SK-N-SH (cell line): ENCODE measurements around the gene FRMD6.

ENCODE experiments used
- GABPA ChIP-seq: IDR thresholded peaks from 2 replicates; pipeline ENCODE4 v1.4.0; 2012; ENCODE audit warnings: low read depth, mild to moderate bottlenecking
- POLR2AphosphoS5 ChIP-seq: IDR thresholded peaks from 2 replicates; pipeline ENCODE4 v1.6.1; 2012; ENCODE audit warnings: low read depth, low read length
- TF ChIP-seq, protein P1 (sequence below): fragments of 200-600 bp; sonication (generic); IDR thresholded peaks from 2 replicates; pipeline ENCODE4 v1.6.1; 2017; ENCODE audit warnings: antibody characterized with exemption, mild to moderate bottlenecking, moderate library complexity
- TF ChIP-seq, protein P2 (sequence below): fragments of 150-350 bp; IDR thresholded peaks from 2 replicates; pipeline ENCODE4 v1.6.1; 2017; ENCODE audit warnings: antibody characterized with exemption, low read length, low read depth, borderline replicate concordance

DNA sequence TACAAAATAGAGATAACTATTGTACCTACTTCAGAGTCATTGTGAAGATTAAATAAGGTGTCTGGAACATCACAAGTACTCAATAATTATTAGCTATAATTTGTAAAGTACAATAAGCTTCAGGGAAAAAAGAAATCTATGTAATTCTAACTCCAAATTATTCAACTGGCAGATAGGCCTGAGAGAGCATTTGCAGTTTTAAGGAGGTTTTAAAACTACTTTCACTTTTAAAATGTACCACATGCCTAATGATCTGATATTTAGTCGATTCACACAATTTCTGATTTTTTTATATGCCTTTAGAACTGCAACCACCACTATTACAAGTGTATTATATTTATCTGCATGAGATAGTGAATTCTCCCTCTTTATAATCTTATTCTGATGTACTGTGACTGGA lies 24.9 kb upstream of the FRMD6 start:
- TF ChIP-seq GABPA = no peak
- TF ChIP-seq, protein P1, sequence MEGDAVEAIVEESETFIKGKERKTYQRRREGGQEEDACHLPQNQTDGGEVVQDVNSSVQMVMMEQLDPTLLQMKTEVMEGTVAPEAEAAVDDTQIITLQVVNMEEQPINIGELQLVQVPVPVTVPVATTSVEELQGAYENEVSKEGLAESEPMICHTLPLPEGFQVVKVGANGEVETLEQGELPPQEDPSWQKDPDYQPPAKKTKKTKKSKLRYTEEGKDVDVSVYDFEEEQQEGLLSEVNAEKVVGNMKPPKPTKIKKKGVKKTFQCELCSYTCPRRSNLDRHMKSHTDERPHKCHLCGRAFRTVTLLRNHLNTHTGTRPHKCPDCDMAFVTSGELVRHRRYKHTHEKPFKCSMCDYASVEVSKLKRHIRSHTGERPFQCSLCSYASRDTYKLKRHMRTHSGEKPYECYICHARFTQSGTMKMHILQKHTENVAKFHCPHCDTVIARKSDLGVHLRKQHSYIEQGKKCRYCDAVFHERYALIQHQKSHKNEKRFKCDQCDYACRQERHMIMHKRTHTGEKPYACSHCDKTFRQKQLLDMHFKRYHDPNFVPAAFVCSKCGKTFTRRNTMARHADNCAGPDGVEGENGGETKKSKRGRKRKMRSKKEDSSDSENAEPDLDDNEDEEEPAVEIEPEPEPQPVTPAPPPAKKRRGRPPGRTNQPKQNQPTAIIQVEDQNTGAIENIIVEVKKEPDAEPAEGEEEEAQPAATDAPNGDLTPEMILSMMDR = no peak
- no peak for TF ChIP-seq POLR2AphosphoS5
- TF ChIP-seq, protein P2, sequence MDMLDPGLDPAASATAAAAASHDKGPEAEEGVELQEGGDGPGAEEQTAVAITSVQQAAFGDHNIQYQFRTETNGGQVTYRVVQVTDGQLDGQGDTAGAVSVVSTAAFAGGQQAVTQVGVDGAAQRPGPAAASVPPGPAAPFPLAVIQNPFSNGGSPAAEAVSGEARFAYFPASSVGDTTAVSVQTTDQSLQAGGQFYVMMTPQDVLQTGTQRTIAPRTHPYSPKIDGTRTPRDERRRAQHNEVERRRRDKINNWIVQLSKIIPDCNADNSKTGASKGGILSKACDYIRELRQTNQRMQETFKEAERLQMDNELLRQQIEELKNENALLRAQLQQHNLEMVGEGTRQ = no peak
